Nephron (organoid): ENCODE results near the gene MEX3D.
"Not testable (repeated sequence)": the region's sequence is repeated elsewhere in the genome, so short reads cannot be mapped to it uniquely, and the experiment has no call there.

Experiments
- H3K27ac Mint-ChIP-seq, 3 experiments: 2 replicates each; pipeline ENCODE4 v1.8.0; 2020; ENCODE audit warnings: mixed read lengths in 3 of 3, mild to moderate bottlenecking in 2 of 3, moderate library complexity in 1 of 3
- H3K27me3 Mint-ChIP-seq: 2 replicates; pipeline ENCODE4 v1.8.0; 2021; ENCODE audit warnings: low read depth, mild to moderate bottlenecking, moderate library complexity, mixed read lengths
- H3K36me3 Mint-ChIP-seq: 2 replicates; pipeline ENCODE4 v1.8.0; 2020; ENCODE audit warnings: low read depth, mixed read lengths
- H3K4me1 Mint-ChIP-seq: 2 replicates; pipeline ENCODE4 v1.8.0; 2020; ENCODE audit warnings: mixed read lengths
- H3K4me3 Mint-ChIP-seq, 3 experiments: 2 replicates each; pipeline ENCODE4 v1.8.0; 2020; ENCODE audit warnings: mild to moderate bottlenecking in 3 of 3, mixed read lengths in 3 of 3, moderate library complexity in 2 of 3
- H3K9me3 Mint-ChIP-seq: 2 replicates; pipeline ENCODE4 v1.8.0; 2020; ENCODE audit warnings: mixed read lengths
- CTCF ChIP-seq, 3 experiments: fragments of 200-600 bp; sonication (generic); IDR thresholded peaks; one replicate each; pipeline ENCODE4 v1.5.0; 2021; ENCODE audit warnings: antibody characterized with exemption in 3 of 3; ENCODE audit not compliant: unreplicated experiment in 3 of 3

MEX3D gene

DNA sequence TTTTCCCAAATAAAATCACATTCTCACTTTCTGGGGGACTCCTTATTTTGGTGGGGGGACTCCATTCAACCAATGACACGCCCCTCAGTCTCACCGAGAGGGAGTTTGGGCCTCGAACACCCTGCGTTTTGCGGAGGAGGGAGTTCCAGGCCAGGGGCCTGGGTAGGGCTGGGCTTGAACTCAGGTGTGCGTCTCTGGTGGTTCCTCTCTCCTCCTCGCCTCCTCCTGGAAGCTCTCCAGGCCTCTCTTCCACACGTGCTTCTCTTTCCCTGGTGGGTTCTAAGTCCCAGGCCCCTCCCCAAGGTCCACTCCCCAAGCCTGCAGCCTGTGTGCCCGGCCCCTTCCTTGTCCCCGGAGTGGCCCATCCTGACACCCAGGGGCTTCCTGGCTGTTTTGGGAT, 14.7 kb downstream of the MEX3D start:
- H3K9me3 Mint-ChIP-seq, result no peaks in the 10 kb centered on the region
- no peak overlapping the region for H3K27ac Mint-ChIP-seq
- TF ChIP-seq CTCF (IDR thresholded peaks at IDR 0.05; ENCODE audit: unreplicated experiment in 3 of 3), result no peak
- H3K27me3 Mint-ChIP-seq, result peaks cover 4% of the 10 kb centered on the region
- H3K36me3 Mint-ChIP-seq, result peaks cover 17% of the 10 kb centered on the region
- H3K4me1 Mint-ChIP-seq, result no peaks in the 10 kb centered on the region
- no peak overlapping the region for H3K4me3 Mint-ChIP-seq

DNA sequence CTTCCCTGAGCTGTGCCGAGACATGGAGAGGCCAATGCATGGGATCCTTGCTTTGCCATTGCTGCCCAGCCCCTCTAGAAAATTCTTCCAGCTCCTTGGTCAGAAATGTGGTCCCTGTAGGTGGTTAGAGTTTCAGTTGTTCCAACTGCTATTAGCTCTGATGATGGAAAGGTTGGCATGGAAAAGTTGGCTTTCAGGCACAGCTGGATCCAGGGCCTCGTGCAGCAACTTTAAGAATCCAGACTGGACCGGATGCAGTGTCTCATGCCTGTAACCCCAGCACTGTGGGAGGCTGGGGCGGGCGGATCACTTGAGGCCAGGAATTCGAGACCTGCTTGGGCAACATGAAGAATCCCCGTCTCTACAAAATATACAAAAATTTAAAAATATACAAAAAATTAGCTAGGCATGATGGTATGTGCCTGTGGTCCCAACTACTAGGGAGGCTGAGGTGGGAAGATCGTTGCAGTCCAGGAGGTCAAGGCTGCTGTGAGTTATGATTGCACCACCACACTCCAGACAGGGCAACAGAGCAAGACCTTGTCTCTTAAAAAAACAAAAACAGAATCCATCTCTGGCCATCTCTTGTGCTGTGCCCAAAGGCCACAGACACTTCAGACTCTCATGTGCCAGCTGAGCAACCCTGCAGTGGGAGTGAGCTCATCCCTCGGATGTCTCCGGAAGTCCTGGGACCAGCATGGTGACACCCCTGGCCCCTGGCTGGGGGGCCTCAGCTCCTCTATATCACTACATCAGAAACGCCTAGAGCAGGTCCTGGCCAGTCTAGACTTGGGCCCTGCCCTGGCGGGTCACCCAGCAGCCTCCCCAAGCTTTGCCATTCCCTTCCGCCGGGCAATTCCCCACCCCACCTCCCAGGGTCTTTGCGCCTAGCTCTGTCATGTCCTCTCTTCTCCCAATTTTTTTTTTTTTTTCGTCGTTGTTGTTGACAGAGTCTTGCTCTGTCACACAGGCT, 16.8 kb downstream of the MEX3D start:
- Mint-ChIP-seq H3K27me3 (peaks cover 5% of the 10 kb centered on the region), H3K36me3 (peaks cover 4% of the 10 kb centered on the region), H3K4me1 (no peaks in the 10 kb centered on the region), H3K27ac (no peak overlapping the region), H3K4me3 (no peak overlapping the region), H3K9me3 (no peaks in the 10 kb centered on the region)
- no peak for TF ChIP-seq CTCF (IDR thresholded peaks at IDR 0.05; ENCODE audit: unreplicated experiment in 3 of 3)

DNA sequence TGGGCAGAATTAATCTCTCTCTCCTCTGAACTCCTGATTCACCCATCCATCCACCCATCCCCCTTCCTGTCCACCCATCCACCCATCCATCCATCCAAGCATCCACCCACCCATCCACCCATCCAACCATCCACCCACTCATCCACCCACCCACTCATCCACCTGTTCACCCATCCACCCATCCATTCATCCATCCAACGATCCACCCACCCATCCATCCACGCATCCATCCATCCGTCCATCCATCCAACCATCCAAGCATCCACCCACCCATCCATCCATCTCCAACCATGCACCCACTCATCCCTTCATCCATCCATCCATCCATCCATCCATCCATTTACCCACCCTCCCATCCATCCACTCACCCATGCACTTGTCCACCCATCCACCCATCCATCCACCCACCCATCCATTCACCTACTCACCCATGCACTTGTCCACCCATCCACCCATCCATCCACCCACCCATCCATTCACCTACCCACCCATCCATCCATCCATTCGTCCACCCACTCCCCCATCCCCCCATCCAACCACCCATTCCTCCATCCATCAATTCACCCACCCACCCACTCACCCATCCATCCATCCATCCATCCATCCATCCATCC, 18.7 kb downstream of the MEX3D start:
- Mint-ChIP-seq H3K4me3 (no peak overlapping the region), H3K27me3 (peaks cover 23% of the 10 kb centered on the region), H3K4me1 (no peaks in the 10 kb centered on the region), H3K27ac (no peak overlapping the region), H3K9me3 (no peaks in the 10 kb centered on the region), H3K36me3 (no peaks in the 10 kb centered on the region)
- no peak for TF ChIP-seq CTCF (IDR thresholded peaks at IDR 0.05; ENCODE audit: unreplicated experiment in 3 of 3)

GRCh38 chr19:1540365-1540925, 27.7 kb downstream of the MEX3D start:
- no peaks in the 10 kb centered on the region for H3K9me3 Mint-ChIP-seq
- H3K36me3 Mint-ChIP-seq, result no peaks in the 10 kb centered on the region
- H3K4me3 Mint-ChIP-seq, result peak overlapping the region in 2 of 3 experiments; percentile 51 to 56
- peaks cover 17% of the 10 kb centered on the region for H3K4me1 Mint-ChIP-seq
- H3K27ac Mint-ChIP-seq, result peak overlapping the region; percentile 39 to 92 (median 90)
- peaks cover 33% of the 10 kb centered on the region for H3K27me3 Mint-ChIP-seq
- no peak for TF ChIP-seq CTCF (IDR thresholded peaks at IDR 0.05; ENCODE audit: unreplicated experiment in 3 of 3)

- not testable (repeated sequence) for H3K9me3 Mint-ChIP-seq
Measured at GRCh38 chr19:1539749-1540148, 28.4 kb downstream of the MEX3D start.

DNA sequence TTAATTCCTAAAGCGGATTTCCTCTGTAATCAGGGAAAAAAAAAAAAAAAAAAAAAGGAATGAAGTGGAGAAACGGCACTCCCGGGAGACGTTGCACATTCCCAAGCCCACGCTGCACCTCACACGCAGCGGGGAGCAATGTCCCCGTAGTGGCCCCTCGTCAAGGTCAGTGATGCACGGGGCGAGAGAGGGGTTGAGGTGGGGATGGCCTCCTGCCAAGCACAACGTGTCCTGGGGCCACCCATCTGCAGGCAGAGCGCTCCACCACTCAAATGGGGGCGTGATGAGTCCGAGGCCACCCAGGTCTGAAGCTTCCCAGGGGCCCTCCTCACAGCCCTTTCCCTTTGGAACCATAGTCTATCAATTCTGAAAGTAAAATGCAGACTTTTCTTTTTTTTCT, 29.1 kb downstream of the MEX3D start:
- Mint-ChIP-seq H3K27me3 (peaks cover 23% of the 10 kb centered on the region), H3K4me3 (peak overlapping the region in 1 of 3 experiments; percentile 38), H3K9me3 (no peaks in the 10 kb centered on the region), H3K36me3 (no peaks in the 10 kb centered on the region), H3K4me1 (peaks cover 17% of the 10 kb centered on the region), H3K27ac (peak overlapping the region in 2 of 3 experiments; percentile 59 to 71)
- no peak for TF ChIP-seq CTCF (IDR thresholded peaks at IDR 0.05; ENCODE audit: unreplicated experiment in 3 of 3)

More at GRCh38 chr19:1539749-1540148, 28.4 kb downstream of the MEX3D start:
- H3K36me3 Mint-ChIP-seq, H3K4me3 Mint-ChIP-seq: not testable (repeated sequence)
- Mint-ChIP-seq H3K4me1 (peaks cover 17% of the 10 kb centered on the region), H3K27ac (peak overlapping the region in 1 of 3 experiments; percentile 92), H3K27me3 (peaks cover 31% of the 10 kb centered on the region)

DNA sequence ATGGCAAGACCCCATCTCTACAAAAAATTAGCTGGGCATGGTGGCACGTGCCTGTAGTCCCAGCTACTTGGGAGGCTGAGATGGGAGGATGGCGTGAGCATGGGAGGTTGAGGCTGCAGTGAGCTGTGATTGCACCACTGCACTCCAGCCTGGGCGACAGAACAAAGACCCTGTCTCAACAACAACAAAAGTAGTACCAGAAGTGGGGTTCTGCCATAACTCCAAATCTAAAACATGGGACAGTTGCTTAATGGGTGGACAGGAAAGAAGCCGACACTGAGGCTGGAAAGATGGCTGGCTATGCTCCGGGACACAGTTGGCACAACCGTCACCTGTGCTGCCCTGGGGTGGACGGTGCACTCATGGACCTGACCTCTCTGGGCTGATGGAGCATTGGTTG, 32.4 kb downstream of the MEX3D start:
- H3K9me3 Mint-ChIP-seq, H3K27ac Mint-ChIP-seq, H3K4me3 Mint-ChIP-seq, H3K36me3 Mint-ChIP-seq, H3K4me1 Mint-ChIP-seq: not testable (repeated sequence)
- peaks cover 23% of the 10 kb centered on the region for H3K27me3 Mint-ChIP-seq
